ENCODE data around the gene COX8A.

- no peak for TF ChIP-seq CTCF (IDR thresholded peaks at IDR 0.05)
- no peak for TF ChIP-seq POLR2A (IDR thresholded peaks at IDR 0.05; ENCODE audit: low read length)
- peak; percentile 74 for TF ChIP-seq RFX5 (IDR thresholded peaks at IDR 0.05)
- TF ChIP-seq RAD21 (conservative IDR thresholded peaks at IDR 0.05 in 1 of 2, IDR thresholded peaks at IDR 0.05 in 1 of 2), result no peak
These were observed 50.8 kb downstream of the COX8A start for GRCh38 chr11:64025205-64025604.
